Lower leg skin (tissue), 4 donors: ENCODE results near the gene MAGI2. TPM values are rescaled to one million over a fixed set of nuclear protein-coding genes. Genes with fewer than 3 reads are reported as not detected.

Experiments
- DNase-seq, 2 donors: peaks; one replicate each; pipeline ENCODE4 v3.0.0-alpha.2; 2019; ENCODE audit warnings: low spot score in 2 of 2
- H3K4me3 ChIP-seq: fragments of 200-600 bp; sonication (generic); 2 replicates; pipeline ENCODE4 v1.5.1; 2017; ENCODE audit warnings: mild to moderate bottlenecking, low read depth; ENCODE audit not compliant: poor library complexity, severe bottlenecking
- CTCF ChIP-seq, 3 donors: fragments of 450-650 bp; IDR thresholded peaks; one replicate each; pipeline ENCODE4 v1.5.1; 2016; ENCODE audit warnings: antibody characterized with exemption in 3 of 3, mild to moderate bottlenecking in 3 of 3, moderate library complexity in 2 of 3
- POLR2A ChIP-seq, 2 donors: fragments of 450-650 bp; IDR thresholded peaks; one replicate each; pipeline ENCODE4 v1.6.1; 2016 to 2017; ENCODE audit warnings: antibody characterized with exemption in 2 of 2, mild to moderate bottlenecking in 1 of 2, moderate library complexity in 1 of 2
- WGBS, 2 donors: methylation state at CpG; one replicate each; pipeline ENCODE4 v1.1.5; 2018; 5-methylcytosine and 5-hydroxymethylcytosine counted together
- intact Hi-C: fragments of 100-400 bp; cut with DNase I; formaldehyde crosslinking; loops from one replicate; pipeline ENCODE4 v1.15.0; 2023; ENCODE audit warnings: low total_unique reads
- total RNA-seq, 4 donors: library from RNA; depleted of rRNA; stranded (reverse); fragments of >200 nt; gene quantifications; one replicate each; pipeline ENCODE4 v1.1.0, GENCODE V29; 2016

Gene MAGI2
- total RNA-seq, 4 donors from 2014 or later: 1.6 to 3.0 (median 2.1) TPM

GRCh38 chr7:79455173-79455790 is 1.8 kb upstream of the MAGI2 start:
- intact Hi-C loops: no loop called here
- no peak overlapping the region for H3K4me3 ChIP-seq
- no peak for DNase-seq
- TF ChIP-seq POLR2A (IDR thresholded peaks at IDR 0.05) (no peak), CTCF (IDR thresholded peaks at IDR 0.05) (no peak)
- WGBS, 2 donors: 74 to 76% methylated on average over 5 of the region's 5 CpGs

- DNase-seq: peak in 1 of 2 donors; percentile 86
- no peak for TF ChIP-seq POLR2A (IDR thresholded peaks at IDR 0.05)
- TF ChIP-seq CTCF (IDR thresholded peaks at IDR 0.05): no peak
- WGBS, 2 donors: 8 to 9% methylated on average over 24 of the region's 24 CpGs
- intact Hi-C loops: no loop called here
- H3K4me3 ChIP-seq: peak overlapping the region; percentile 63
These were observed 994 bp upstream of the MAGI2 start for GRCh38 chr7:79454361-79454960.

- H3K4me3 ChIP-seq: peak overlapping the region; percentile 63
- intact Hi-C loops: no loop called here
- no peak for DNase-seq
- WGBS, 2 donors: 0% methylated on average over 6 of the region's 6 CpGs
- TF ChIP-seq POLR2A (IDR thresholded peaks at IDR 0.05) (no peak), CTCF (IDR thresholded peaks at IDR 0.05) (no peak)
These were observed 255 bp downstream of the MAGI2 start for GRCh38 chr7:79453266-79453557.

- DNase-seq: peak; percentile 15 to 87
- 1 to 2% methylated on average over 35 to 37 of the region's 37 CpGs for WGBS, 2 donors
- no peak for TF ChIP-seq POLR2A (IDR thresholded peaks at IDR 0.05)
- no peak for TF ChIP-seq CTCF (IDR thresholded peaks at IDR 0.05)
- intact Hi-C loops: no loop called here
- H3K4me3 ChIP-seq: peak overlapping the region; percentile 63
These were observed 787 bp downstream of the MAGI2 start for GRCh38 chr7:79452495-79453265.

GRCh38 chr7:79452032-79452494 is 1.4 kb downstream of the MAGI2 start:
- WGBS, 2 donors: 1 to 2% methylated on average over 20 to 25 of the region's 27 CpGs
- peak overlapping the region; percentile 63 for H3K4me3 ChIP-seq
- intact Hi-C loops: no loop called here
- TF ChIP-seq CTCF (IDR thresholded peaks at IDR 0.05) (no peak), POLR2A (IDR thresholded peaks at IDR 0.05) (no peak)
- peak; percentile 84 to 97 for DNase-seq
